Mesendoderm (in vitro differentiated cells): Measurements from ENCODE around the gene SERTAD1.

ENCODE experiments used
- DNase-seq: peaks from one replicate; pipeline ENCODE4 v3.0.0; 2013
- H2AK5ac ChIP-seq: 2 replicates; pipeline ENCODE4 v1.6.1; 2013; ENCODE audit warnings: low read length, inconsistent platforms
- H2BK120ac ChIP-seq: 2 replicates; pipeline ENCODE4 v1.6.1; 2013; ENCODE audit warnings: low read depth, mild to moderate bottlenecking, low read length, moderate library complexity, mixed read lengths
- H2BK15ac ChIP-seq: replicated peaks from 2 replicates; pipeline ENCODE4 v1.6.1; 2013; ENCODE audit warnings: low read depth, mild to moderate bottlenecking, moderate library complexity
- H2BK5ac ChIP-seq: 2 replicates; pipeline ENCODE4 v1.6.1; 2013; ENCODE audit warnings: low read length, inconsistent platforms
- H3K18ac ChIP-seq: 2 replicates; pipeline ENCODE4 v1.6.1; 2013; ENCODE audit warnings: mild to moderate bottlenecking, low read length, mixed read lengths
- H3K23ac ChIP-seq: one replicate; pipeline ENCODE4 v1.6.1; 2013; ENCODE audit warnings: low read length
- H3K27ac ChIP-seq: 2 replicates; pipeline ENCODE4 v1.5.1; 2013; ENCODE audit warnings: low read depth, mild to moderate bottlenecking, inconsistent platforms, low read length, moderate library complexity
- H3K27me3 ChIP-seq: 2 replicates; pipeline ENCODE4 v1.6.1; 2013; ENCODE audit warnings: low read length, control low read depth, mild to moderate bottlenecking, inconsistent platforms; ENCODE audit not compliant: insufficient read depth, poor library complexity
- H3K36me3 ChIP-seq: 2 replicates; pipeline ENCODE4 v1.6.1; 2013; ENCODE audit warnings: low read length, inconsistent platforms; ENCODE audit not compliant: control insufficient read depth, insufficient read depth
- H3K4ac ChIP-seq: one replicate; pipeline ENCODE4 v1.6.1; 2013; ENCODE audit warnings: low read depth, mild to moderate bottlenecking, low read length, moderate library complexity
- H3K4me1 ChIP-seq: 2 replicates; pipeline ENCODE4 v1.6.1; 2013; ENCODE audit warnings: low read depth, low read length, inconsistent platforms; ENCODE audit not compliant: control insufficient read depth
- H3K4me2 ChIP-seq: 2 replicates; pipeline ENCODE4 v1.6.1; 2013; ENCODE audit warnings: low read length
- H3K4me3 ChIP-seq: 2 replicates; pipeline ENCODE4 v1.5.1; 2013; ENCODE audit warnings: mild to moderate bottlenecking, low read length
- H3K56ac ChIP-seq: one replicate; pipeline ENCODE4 v1.6.1; 2013; ENCODE audit warnings: low read length
- H3K79me1 ChIP-seq: 2 replicates; pipeline ENCODE4 v1.6.1; 2013; ENCODE audit warnings: low read length, inconsistent platforms
- H3K79me2 ChIP-seq: 2 replicates; pipeline ENCODE4 v1.6.1; 2013; ENCODE audit warnings: mild to moderate bottlenecking, low read length; ENCODE audit not compliant: control insufficient read depth, insufficient read depth
- H3K9ac ChIP-seq: 2 replicates; pipeline ENCODE4 v1.6.1; 2013; ENCODE audit warnings: low read length, inconsistent platforms
- H4K5ac ChIP-seq: one replicate; pipeline ENCODE4 v1.6.1; 2013; ENCODE audit warnings: low read length
- H4K8ac ChIP-seq: one replicate; pipeline ENCODE4 v1.6.1; 2013; ENCODE audit warnings: low read depth, mild to moderate bottlenecking, control low read depth, low read length, moderate library complexity
- WGBS: extraction: QIAGEN DNeasy Blood & Tissue Kit; methylation state at CpG from one replicate; pipeline ENCODE4 v1.1.7; 2013; ENCODE audit warnings: low lambda C conversion rate, missing lambda C conversion rate; ENCODE audit not compliant: insufficient coverage; ENCODE audit errors: extremely low coverage; 5-methylcytosine and 5-hydroxymethylcytosine counted together

The SERTAD1 gene

DNA sequence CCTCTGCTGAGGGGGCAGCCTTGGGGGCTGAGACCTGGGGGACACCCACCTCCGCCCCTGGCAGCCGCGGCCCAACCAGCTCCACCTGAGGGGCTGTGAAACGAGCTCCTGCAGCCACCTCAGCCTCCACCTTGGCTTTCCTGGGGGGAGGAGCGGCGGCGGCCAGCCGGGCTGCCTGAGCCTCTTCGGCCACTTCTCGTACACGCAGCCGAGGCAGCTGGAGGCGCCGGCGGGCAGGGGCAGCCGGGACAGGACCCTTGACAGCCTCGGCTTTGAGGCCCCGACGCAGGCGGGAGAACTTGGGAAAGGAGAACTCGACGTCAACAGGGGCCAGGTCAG, 28.3 kb downstream of the SERTAD1 start:
- H3K4me2 ChIP-seq: no peak overlapping the region
- no peak for DNase-seq
- H3K4ac ChIP-seq: no peak overlapping the region
- no peaks in the 10 kb centered on the region for H3K79me2 ChIP-seq
- no peak overlapping the region for H2AK5ac ChIP-seq
- no peak overlapping the region for H3K27ac ChIP-seq
- WGBS: no CpG with 5 or more reads among the region's 22 CpGs
- H3K4me3 ChIP-seq: no peak overlapping the region
- no peaks in the 10 kb centered on the region for H3K4me1 ChIP-seq
- no peak overlapping the region for H2BK15ac ChIP-seq
- no peak overlapping the region for H3K9ac ChIP-seq
- no peaks in the 10 kb centered on the region for H3K36me3 ChIP-seq
- H4K8ac ChIP-seq: no peak overlapping the region
- no peaks in the 10 kb centered on the region for H3K27me3 ChIP-seq
- no peak overlapping the region for H4K5ac ChIP-seq
- H2BK120ac ChIP-seq: no peak overlapping the region
- H3K18ac ChIP-seq: no peak overlapping the region
- no peak overlapping the region for H3K23ac ChIP-seq
- no peak overlapping the region for H3K56ac ChIP-seq
- H2BK5ac ChIP-seq: no peak overlapping the region
- H3K79me1 ChIP-seq: no peaks in the 10 kb centered on the region

DNA sequence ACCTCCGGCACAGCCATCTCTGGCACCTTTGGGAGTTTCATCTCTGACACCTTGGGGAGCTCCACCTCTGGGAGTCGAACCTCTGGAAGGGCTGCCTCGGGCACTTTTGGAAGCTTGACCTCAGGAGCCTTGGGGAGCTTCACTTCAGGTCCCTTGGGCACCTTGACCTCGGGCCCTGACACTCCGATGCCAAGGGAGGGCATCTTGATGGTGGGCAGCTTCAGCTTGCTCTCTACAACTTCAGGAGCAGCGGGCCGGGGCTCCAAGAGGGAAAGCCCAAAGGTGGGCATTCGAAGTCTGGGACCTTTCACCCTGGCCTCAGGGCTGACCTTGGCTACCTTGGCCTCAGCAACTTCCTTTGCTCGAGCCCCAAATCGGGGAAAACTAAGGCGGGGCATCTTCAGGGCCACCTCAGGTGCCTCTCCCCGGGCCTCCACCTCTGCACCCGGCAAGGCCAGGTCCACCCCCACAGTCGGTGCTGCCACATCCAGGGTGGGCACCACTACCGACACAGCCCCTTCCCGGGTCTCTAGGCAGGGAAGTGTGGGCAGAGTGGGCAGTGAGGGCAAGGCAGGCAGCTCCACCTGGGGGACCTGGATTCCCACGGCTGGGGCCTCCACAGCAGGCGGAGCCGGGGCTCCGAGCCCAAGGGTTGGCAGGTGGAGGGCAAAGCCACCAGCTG, 28.8 kb downstream of the SERTAD1 start:
- Histone ChIP-seq H3K9ac (no peak overlapping the region), H2AK5ac (no peak overlapping the region), H4K8ac (no peak overlapping the region), H2BK5ac (no peak overlapping the region), H3K79me1 (no peaks in the 10 kb centered on the region), H3K27me3 (no peaks in the 10 kb centered on the region), H3K27ac (no peak overlapping the region), H3K23ac (no peak overlapping the region), H3K4me2 (no peak overlapping the region), H4K5ac (no peak overlapping the region), H2BK15ac (no peak overlapping the region), H3K4ac (no peak overlapping the region), H3K18ac (no peak overlapping the region), H3K36me3 (no peaks in the 10 kb centered on the region), H2BK120ac (no peak overlapping the region), H3K4me3 (no peak overlapping the region), H3K56ac (no peak overlapping the region), H3K79me2 (no peaks in the 10 kb centered on the region), H3K4me1 (no peaks in the 10 kb centered on the region)
- no peak for DNase-seq
- WGBS: no CpG with 5 or more reads among the region's 20 CpGs

DNA sequence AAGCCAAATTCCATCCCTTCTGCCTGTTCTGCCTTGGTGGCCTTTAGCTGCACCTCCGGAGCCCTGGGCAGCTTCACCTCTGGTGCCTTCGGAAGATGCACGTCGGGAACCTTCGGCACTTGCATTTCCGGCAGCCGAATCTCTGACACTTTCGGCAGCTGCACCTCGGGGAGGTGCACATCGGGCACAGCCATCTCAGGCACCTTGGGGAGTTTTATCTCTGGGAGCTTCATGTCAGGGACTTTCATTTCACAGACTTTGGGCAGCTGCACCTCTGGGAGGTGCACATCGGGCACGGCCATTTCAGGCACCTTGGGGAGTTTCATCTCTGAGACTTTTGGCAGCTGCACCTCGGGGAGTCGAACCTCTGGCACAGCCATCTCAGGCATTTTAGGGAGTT, 29.8 kb downstream of the SERTAD1 start:
- H3K27me3 ChIP-seq: no peaks in the 10 kb centered on the region
- no peak overlapping the region for H4K5ac ChIP-seq
- H4K8ac ChIP-seq: no peak overlapping the region
- no peak for DNase-seq
- no peaks in the 10 kb centered on the region for H3K36me3 ChIP-seq
- no peak overlapping the region for H3K4me2 ChIP-seq
- H3K56ac ChIP-seq: no peak overlapping the region
- no peak overlapping the region for H3K9ac ChIP-seq
- no peaks in the 10 kb centered on the region for H3K79me2 ChIP-seq
- H2BK5ac ChIP-seq: no peak overlapping the region
- no peak overlapping the region for H2BK15ac ChIP-seq
- WGBS: no CpG with 5 or more reads among the region's 14 CpGs
- H3K4me3 ChIP-seq: no peak overlapping the region
- H3K79me1 ChIP-seq: no peaks in the 10 kb centered on the region
- H2AK5ac ChIP-seq: no peak overlapping the region
- H3K4me1 ChIP-seq: no peaks in the 10 kb centered on the region
- H3K18ac ChIP-seq: no peak overlapping the region
- H2BK120ac ChIP-seq: no peak overlapping the region
- no peak overlapping the region for H3K27ac ChIP-seq
- H3K4ac ChIP-seq: no peak overlapping the region
- H3K23ac ChIP-seq: no peak overlapping the region

DNA sequence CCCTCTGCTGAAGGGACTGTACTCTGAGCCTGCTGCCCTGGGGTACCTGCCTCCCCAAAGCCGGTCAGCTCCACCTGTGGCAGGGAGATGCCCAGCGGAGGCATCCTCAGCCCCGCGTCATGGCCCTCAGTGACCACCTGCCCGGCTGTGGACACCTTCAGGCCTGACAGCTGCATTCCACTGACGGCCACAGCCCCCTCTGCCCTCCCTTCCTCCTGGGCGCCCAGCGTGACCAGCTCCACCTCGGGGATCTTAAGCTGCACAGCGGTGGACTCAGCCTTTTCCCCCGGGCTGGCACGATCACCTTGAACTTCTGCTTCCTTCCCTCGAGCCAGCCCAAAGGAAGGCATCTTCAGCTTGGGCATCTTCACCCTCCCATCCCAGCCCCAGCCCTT, 31.0 kb downstream of the SERTAD1 start:
- WGBS: no CpG with 5 or more reads among the region's 13 CpGs
- Histone ChIP-seq H3K4me3 (no peak overlapping the region), H3K9ac (no peak overlapping the region), H3K18ac (no peak overlapping the region), H3K4me2 (no peak overlapping the region), H3K56ac (no peak overlapping the region), H2BK120ac (no peak overlapping the region), H3K27ac (no peak overlapping the region), H4K5ac (no peak overlapping the region), H2BK15ac (no peak overlapping the region), H3K23ac (no peak overlapping the region), H3K36me3 (no peaks in the 10 kb centered on the region), H3K79me1 (no peaks in the 10 kb centered on the region), H3K4me1 (no peaks in the 10 kb centered on the region), H3K27me3 (no peaks in the 10 kb centered on the region), H3K79me2 (no peaks in the 10 kb centered on the region), H2BK5ac (no peak overlapping the region), H3K4ac (no peak overlapping the region), H4K8ac (no peak overlapping the region), H2AK5ac (no peak overlapping the region)
- DNase-seq: no peak

DNA sequence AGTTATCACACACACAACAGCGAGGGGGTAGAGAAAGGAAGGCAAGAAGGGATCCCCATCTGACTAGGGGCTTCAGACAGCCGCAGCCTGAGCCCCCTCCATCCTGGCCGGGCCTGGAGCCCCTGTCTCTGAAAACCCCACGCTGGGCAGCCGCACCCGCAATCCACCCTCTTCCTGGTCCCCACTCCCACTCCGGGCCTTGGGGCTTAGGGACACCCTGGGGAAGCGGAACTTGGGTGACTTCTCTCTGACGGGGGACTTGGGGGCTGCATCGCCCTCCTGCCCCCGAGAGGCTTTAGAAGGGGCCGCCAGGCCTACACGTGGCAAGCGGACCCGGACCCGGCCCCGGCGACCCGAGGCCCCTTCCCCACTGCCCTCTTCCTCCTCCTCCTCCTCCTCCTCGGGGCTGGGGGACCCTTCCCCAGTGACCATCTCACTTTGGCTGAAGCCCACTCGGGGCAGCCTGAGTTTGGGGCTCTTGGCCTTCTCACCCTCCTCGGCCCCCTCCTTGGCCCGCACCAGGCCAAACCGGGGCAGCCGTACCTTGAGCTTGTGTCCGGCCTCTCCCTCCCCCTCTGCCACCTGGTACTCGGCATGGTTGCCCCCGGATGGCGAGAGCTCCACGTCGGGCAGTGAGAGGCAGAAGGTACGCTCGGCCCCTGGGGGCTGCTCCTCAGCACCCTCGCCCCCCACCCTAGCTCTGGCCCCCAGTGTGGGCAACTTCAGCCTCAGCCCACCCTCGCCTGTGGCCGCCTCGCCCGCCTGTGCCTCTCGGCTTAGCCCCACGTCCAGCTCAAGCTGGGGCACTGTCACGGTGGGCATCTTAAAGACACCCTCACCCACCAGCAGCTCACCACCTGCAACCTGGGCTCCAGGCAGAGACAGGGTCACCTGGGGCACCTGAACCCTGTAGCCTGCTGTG, 31.6 kb downstream of the SERTAD1 start:
- Histone ChIP-seq H3K36me3 (no peaks in the 10 kb centered on the region), H3K27ac (no peak overlapping the region), H3K4me2 (no peak overlapping the region), H3K27me3 (no peaks in the 10 kb centered on the region), H3K4ac (no peak overlapping the region), H3K23ac (no peak overlapping the region), H3K4me1 (no peaks in the 10 kb centered on the region), H2BK15ac (no peak overlapping the region), H3K79me2 (no peaks in the 10 kb centered on the region), H3K79me1 (no peaks in the 10 kb centered on the region), H3K18ac (no peak overlapping the region), H4K5ac (no peak overlapping the region), H2BK120ac (no peak overlapping the region), H2AK5ac (no peak overlapping the region), H3K4me3 (no peak overlapping the region), H3K9ac (no peak overlapping the region), H4K8ac (no peak overlapping the region), H3K56ac (no peak overlapping the region), H2BK5ac (no peak overlapping the region)
- no peak for DNase-seq
- WGBS: no CpG with 5 or more reads among the region's 41 CpGs
